ENCODE results near the gene CLDN20.

Gene CLDN20

GRCh38 chr6:155241966-155242365 is 21.8 kb upstream of the CLDN20 start:
- DNase-seq (ENCODE audit: low read depth, low spot score): no peak
- no peak overlapping the region for H3K27ac ChIP-seq

GRCh38 chr6:155244434-155244833 is 19.4 kb upstream of the CLDN20 start:
- no peak for DNase-seq (ENCODE audit: low read depth, low spot score)
- H3K27ac ChIP-seq: no peak overlapping the region

GRCh38 chr6:155245193-155245592 is 18.6 kb upstream of the CLDN20 start:
- H3K27ac ChIP-seq: no peak overlapping the region
- no peak for DNase-seq (ENCODE audit: low read depth, low spot score)

- DNase-seq (ENCODE audit: low read depth, low spot score): no peak
- no peak overlapping the region for H3K27ac ChIP-seq
Observed at GRCh38 chr6:155245831-155246230, 18.0 kb upstream of the CLDN20 start.

- peak overlapping the region; percentile 86 for H3K27ac ChIP-seq
- DNase-seq (ENCODE audit: low read depth, low spot score): no peak
Observed at GRCh38 chr6:155246825-155247224, 17.0 kb upstream of the CLDN20 start.

- peak overlapping the region; percentile 86 for H3K27ac ChIP-seq
- DNase-seq (ENCODE audit: low read depth, low spot score): peak; percentile 20
Observed at GRCh38 chr6:155247618-155248007, 16.2 kb upstream of the CLDN20 start.

GRCh38 chr6:155248008-155249001 is 15.5 kb upstream of the CLDN20 start:
- H3K27ac ChIP-seq: peak overlapping the region; percentile 86
- DNase-seq (ENCODE audit: low read depth, low spot score): peak; percentile 16

- DNase-seq (ENCODE audit: low read depth, low spot score): no peak
- no peak overlapping the region for H3K27ac ChIP-seq
Observed at GRCh38 chr6:155250701-155251381, 13.0 kb upstream of the CLDN20 start.

GRCh38 chr6:155252581-155252980 is 11.2 kb upstream of the CLDN20 start:
- DNase-seq (ENCODE audit: low read depth, low spot score): no peak

GRCh38 chr6:155253337-155253736 is 10.5 kb upstream of the CLDN20 start:
- no peak for DNase-seq (ENCODE audit: low read depth, low spot score)
- no peak overlapping the region for H3K27ac ChIP-seq

More at GRCh38 chr6:155252581-155252980, 11.2 kb upstream of the CLDN20 start:
- H3K27ac ChIP-seq: no peak overlapping the region

GRCh38 chr6:155254139-155254538 is 9.7 kb upstream of the CLDN20 start:
- no peak for DNase-seq (ENCODE audit: low read depth, low spot score)
- no peak overlapping the region for H3K27ac ChIP-seq

- no peak for DNase-seq (ENCODE audit: low read depth, low spot score)
- no peak overlapping the region for H3K27ac ChIP-seq
Observed at GRCh38 chr6:155256122-155256795, 7.6 kb upstream of the CLDN20 start.

GRCh38 chr6:155257796-155258195 is 6.0 kb upstream of the CLDN20 start:
- no peak for DNase-seq (ENCODE audit: low read depth, low spot score)
- no peak overlapping the region for H3K27ac ChIP-seq

GRCh38 chr6:155259204-155259603 is 4.6 kb upstream of the CLDN20 start:
- H3K27ac ChIP-seq: no peak overlapping the region
- DNase-seq (ENCODE audit: low read depth, low spot score): no peak

GRCh38 chr6:155259897-155260296 is 3.9 kb upstream of the CLDN20 start:
- H3K27ac ChIP-seq: no peak overlapping the region
- no peak for DNase-seq (ENCODE audit: low read depth, low spot score)

- no peak for DNase-seq (ENCODE audit: low read depth, low spot score)
Observed at GRCh38 chr6:155260686-155261085, 3.1 kb upstream of the CLDN20 start.

GRCh38 chr6:155261111-155261900 is 2.5 kb upstream of the CLDN20 start:
- no peak overlapping the region for H3K27ac ChIP-seq
- DNase-seq (ENCODE audit: low read depth, low spot score): no peak

More at GRCh38 chr6:155260686-155261085, 3.1 kb upstream of the CLDN20 start:
- no peak overlapping the region for H3K27ac ChIP-seq

- no peak overlapping the region for H3K27ac ChIP-seq
- no peak for DNase-seq (ENCODE audit: low read depth, low spot score)
Observed at GRCh38 chr6:155262655-155263054, 1.2 kb upstream of the CLDN20 start.

GRCh38 chr6:155264693-155265320 is 994 bp downstream of the CLDN20 start:
- no peak for DNase-seq (ENCODE audit: low read depth, low spot score)
- no peak overlapping the region for H3K27ac ChIP-seq
